Keratinocyte (primary cell): ENCODE data around the gene CTNNBL1. TPM values are rescaled to one million over a fixed set of nuclear protein-coding genes. Genes with fewer than 3 reads are reported as not detected.

ENCODE experiments used
- DNase-seq: peaks from one replicate; pipeline ENCODE4 v3.0.0-alpha.2; 2011; ENCODE audit warnings: low read depth, missing footprints, low spot score
- FAIRE-seq: peaks from 2 replicates; lab custom pipeline; 2011; peaks lifted over from hg19 to GRCh38; lab: Jason Lieb, UNC
- H2AFZ ChIP-seq: 2 replicates; pipeline ENCODE4 v1.6.0; 2012; ENCODE audit warnings: low read length, control low read depth, inconsistent platforms; ENCODE audit not compliant: control insufficient read depth
- H3K27ac ChIP-seq: 2 replicates; pipeline ENCODE4 v1.5.1; 2011; ENCODE audit warnings: low read length; ENCODE audit not compliant: control insufficient read depth, insufficient read depth
- H3K27me3 ChIP-seq: 3 replicates; pipeline ENCODE4 v1.6.0; 2011; ENCODE audit warnings: low read length; ENCODE audit not compliant: control insufficient read depth, insufficient read depth; ENCODE audit errors: extremely low read depth
- H3K36me3 ChIP-seq, 2 experiments: 2 replicates in 1 of 2; 3 replicates in 1 of 2; pipeline ENCODE4 v1.5.1; 2011; ENCODE audit warnings: low read length in 2 of 2, mild to moderate bottlenecking in 1 of 2; ENCODE audit not compliant: control insufficient read depth in 2 of 2, insufficient read depth in 2 of 2; ENCODE audit errors: extremely low read depth in 1 of 2
- H3K4me1 ChIP-seq: 3 replicates; pipeline ENCODE4 v1.5.1; 2011; ENCODE audit warnings: low read length; ENCODE audit not compliant: control insufficient read depth, insufficient read depth; ENCODE audit errors: extremely low read depth
- H3K4me2 ChIP-seq: 3 replicates; pipeline ENCODE4 v1.6.0; 2011; ENCODE audit warnings: low read depth, low read length; ENCODE audit not compliant: control insufficient read depth, insufficient read depth; ENCODE audit errors: extremely low read depth
- H3K4me3 ChIP-seq, 3 experiments: fragments of 200-600 bp in 1 of 3; sonication (generic) in 1 of 3; 2 replicates in 2 of 3; 3 replicates in 1 of 3; pipeline ENCODE4 v1.5.1; 2011 to 2016; ENCODE audit warnings: low read length in 3 of 3, mild to moderate bottlenecking in 3 of 3, control low read depth in 2 of 3, inconsistent platforms in 1 of 3, low read depth in 1 of 3, mixed read lengths in 1 of 3, mixed run types in 1 of 3, moderate library complexity in 1 of 3; ENCODE audit not compliant: control insufficient read depth in 2 of 3, insufficient read depth in 2 of 3; ENCODE audit errors: extremely low read depth in 1 of 3
- H3K79me2 ChIP-seq: 2 replicates; pipeline ENCODE4 v1.6.0; 2012; ENCODE audit warnings: low read length; ENCODE audit not compliant: control insufficient read depth, insufficient read depth
- H3K9ac ChIP-seq: 3 replicates; pipeline ENCODE4 v1.6.0; 2011; ENCODE audit warnings: low read length; ENCODE audit not compliant: control insufficient read depth, insufficient read depth; ENCODE audit errors: extremely low read depth
- H3K9me1 ChIP-seq: 3 replicates; pipeline ENCODE4 v1.6.0; 2011; ENCODE audit warnings: low read length; ENCODE audit not compliant: control insufficient read depth, insufficient read depth; ENCODE audit errors: extremely low read depth
- H3K9me3 ChIP-seq: 2 replicates; pipeline ENCODE4 v1.5.1; 2012; ENCODE audit warnings: low read depth, low read length; ENCODE audit not compliant: control insufficient read depth
- H4K20me1 ChIP-seq: 3 replicates; pipeline ENCODE4 v1.6.0; 2011; ENCODE audit warnings: low read length; ENCODE audit not compliant: control insufficient read depth, insufficient read depth; ENCODE audit errors: extremely low read depth
- CTCF ChIP-seq, 3 experiments: IDR thresholded peaks in 1 of 3; conservative IDR thresholded peaks in 1 of 3; optimal IDR thresholded peaks in 1 of 3; 2 replicates in 2 of 3; 3 replicates in 1 of 3; pipeline versions ENCODE3 to v1.5.1; 2011; ENCODE audit warnings: low read length in 3 of 3, mild to moderate bottlenecking in 3 of 3, moderate library complexity in 2 of 3, control low read depth in 1 of 3, inconsistent platforms in 1 of 3; ENCODE audit not compliant: insufficient read depth in 2 of 3; ENCODE audit errors: extremely low read depth in 1 of 3
- EZH2 ChIP-seq: IDR thresholded peaks from one replicate; pipeline ENCODE4 v1.6.1; 2012; ENCODE audit warnings: inconsistent platforms, mild to moderate bottlenecking, low read length, moderate library complexity
- dilution Hi-C: fragments of 300-500 bp; cut with MboI; formaldehyde crosslinking; loops from one replicate; pipeline ENCODE4 v1.7.0; 2020; ENCODE audit warnings: low sequenced_read_pairs; ENCODE audit not compliant: extremely low pct_ligation_motif_present
- polyA plus RNA-seq, 5 experiments: library from polyadenylated mRNA; depleted of rRNA in 3 of 5; stranded (reverse) in 3 of 5; stranded (forward) in 1 of 5; unstranded in 1 of 5; fragments of >200 nt; gene quantifications; 1 replicate in 1 of 5; 2 replicates in 3 of 5; 3 replicates in 1 of 5; pipeline versions ENCODE4 v1.2.1 to v1.2.3, GENCODE V29; 2011 to 2012; ENCODE audit warnings: missing spikeins in 2 of 5, low read depth in 1 of 5, low replicate concordance in 1 of 5

The CTNNBL1 gene
- polyA plus RNA-seq, 1 donor (not counting 4 experiments of a cell fraction or from before 2014, with no cell fraction given), result 37.0 TPM

- DNase-seq (no peak), FAIRE-seq (no peak)
- Histone ChIP-seq H3K79me2 (peaks cover 21% of the 10 kb centered on the region), H3K27ac (no peak overlapping the region), H3K4me1 (peaks cover 6% of the 10 kb centered on the region), H3K4me3 (no peak overlapping the region), H3K9me1 (peaks cover 2% of the 10 kb centered on the region), H3K27me3 (no peaks in the 10 kb centered on the region), H4K20me1 (no peaks in the 10 kb centered on the region), H2AFZ (no peak overlapping the region), H3K9me3 (no peaks in the 10 kb centered on the region), H3K4me2 (no peak overlapping the region), H3K9ac (no peak overlapping the region), H3K36me3 (no peaks in the 10 kb centered on the region)
- TF ChIP-seq EZH2, result no peak
- no peak for TF ChIP-seq CTCF (optimal IDR thresholded peaks at IDR 0.05 in 1 of 3, IDR thresholded peaks at IDR 0.05 in 1 of 3, conservative IDR thresholded peaks at IDR 0.05 in 1 of 3; ENCODE audit: extremely low read depth in 1 of 3, insufficient read depth in 2 of 3, low read length in 3 of 3)
- dilution Hi-C loops, result no loop called here
These were observed 31.3 kb downstream of the CTNNBL1 start for GRCh38 chr20:37725165-37725564.

DNA sequence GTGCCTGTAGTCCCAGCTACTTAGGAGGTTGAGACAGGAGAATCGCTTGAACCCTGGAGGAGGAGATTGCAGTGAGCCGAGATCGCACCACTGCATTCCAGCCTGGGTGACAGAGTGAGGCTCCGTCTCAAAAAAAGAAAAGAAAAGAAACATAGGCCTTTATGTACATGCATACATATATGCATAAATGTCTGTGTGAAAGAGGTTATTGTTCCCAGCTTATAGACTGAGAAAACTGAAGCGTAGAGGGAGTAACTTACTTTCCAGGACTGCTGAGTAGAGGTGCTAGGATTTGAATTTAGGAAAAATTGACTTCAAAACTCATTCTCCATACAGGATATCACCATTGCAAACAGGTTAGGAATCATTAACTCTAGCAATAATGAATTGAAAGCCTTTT lies 32.0 kb downstream of the CTNNBL1 start:
- FAIRE-seq (no peak), DNase-seq (no peak)
- peaks cover 9% of the 10 kb centered on the region for H3K4me1 ChIP-seq
- dilution Hi-C loops, result no loop called here
- H2AFZ ChIP-seq, result no peak overlapping the region
- no peak overlapping the region for H3K9ac ChIP-seq
- no peak overlapping the region for H3K4me2 ChIP-seq
- H3K79me2 ChIP-seq, result peaks cover 24% of the 10 kb centered on the region
- H3K4me3 ChIP-seq, result no peak overlapping the region
- H3K27me3 ChIP-seq, result no peaks in the 10 kb centered on the region
- peaks cover 2% of the 10 kb centered on the region for H4K20me1 ChIP-seq
- no peak for TF ChIP-seq CTCF (optimal IDR thresholded peaks at IDR 0.05 in 1 of 3, IDR thresholded peaks at IDR 0.05 in 1 of 3, conservative IDR thresholded peaks at IDR 0.05 in 1 of 3; ENCODE audit: extremely low read depth in 1 of 3, insufficient read depth in 2 of 3, low read length in 3 of 3)
- no peak for TF ChIP-seq EZH2
- H3K36me3 ChIP-seq, result peaks cover 0 to 2% of the 10 kb centered on the region in 2 experiments
- H3K27ac ChIP-seq, result no peak overlapping the region
- H3K9me1 ChIP-seq, result peaks cover 6% of the 10 kb centered on the region
- no peaks in the 10 kb centered on the region for H3K9me3 ChIP-seq
